ENCODE data around the gene C5orf24.
"Not testable (repeated sequence)": the region's sequence is repeated elsewhere in the genome, so short reads cannot be mapped to it uniquely, and the experiment has no call there.

The C5orf24 gene

GRCh38 chr5:134845852-134846640, at the start of gene C5orf24:
Gene C5orf24 (plus strand): TSS chr5:134845968. CDS start chr5:134854901, 8,933 bp downstream.
- peak; percentile 83 to 84 for DNase-seq (ENCODE audit: low read depth in 2 of 2)

DNA sequence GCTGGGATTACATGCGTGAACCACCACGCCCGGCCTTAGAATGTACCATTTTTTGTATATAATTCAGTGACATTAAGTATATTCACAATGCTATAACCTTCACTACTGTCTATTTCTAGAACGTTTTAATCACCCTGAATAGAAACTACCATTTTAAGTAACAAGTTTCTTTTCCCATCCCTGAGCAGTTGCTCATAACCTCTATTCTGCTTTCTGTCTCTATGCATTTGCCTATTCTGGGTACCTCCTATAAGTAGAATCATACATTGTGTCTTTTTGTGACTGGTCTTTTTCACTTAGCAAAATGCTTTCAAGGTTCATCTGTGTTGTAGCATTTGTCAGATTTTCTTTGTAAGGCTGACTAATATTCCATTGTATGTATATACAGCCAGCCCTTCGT, 47.3 kb upstream of the C5orf24 start:
- no peak for DNase-seq (ENCODE audit: low read depth in 2 of 2)

DNA sequence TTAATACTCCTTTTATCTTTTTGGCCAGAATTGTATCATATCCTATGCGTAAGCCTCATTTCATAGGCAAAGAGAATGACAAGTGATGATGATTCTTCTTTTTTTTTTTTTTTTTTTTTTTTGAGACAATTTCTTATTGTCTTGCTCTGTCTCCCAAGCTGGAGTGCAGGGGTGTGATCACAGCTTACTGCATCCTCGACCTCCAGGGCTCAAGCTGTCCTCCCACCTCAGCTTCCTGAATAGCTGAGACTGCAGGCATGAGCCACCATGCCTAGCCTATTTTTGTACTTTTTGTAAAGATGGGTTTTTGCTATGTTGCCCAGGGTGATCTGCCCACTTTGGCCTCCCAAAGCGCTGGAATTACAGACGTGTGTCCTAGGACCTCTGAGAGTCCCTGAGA, 41.9 kb upstream of the C5orf24 start:
- no peak for DNase-seq (ENCODE audit: low read depth in 2 of 2)

DNA sequence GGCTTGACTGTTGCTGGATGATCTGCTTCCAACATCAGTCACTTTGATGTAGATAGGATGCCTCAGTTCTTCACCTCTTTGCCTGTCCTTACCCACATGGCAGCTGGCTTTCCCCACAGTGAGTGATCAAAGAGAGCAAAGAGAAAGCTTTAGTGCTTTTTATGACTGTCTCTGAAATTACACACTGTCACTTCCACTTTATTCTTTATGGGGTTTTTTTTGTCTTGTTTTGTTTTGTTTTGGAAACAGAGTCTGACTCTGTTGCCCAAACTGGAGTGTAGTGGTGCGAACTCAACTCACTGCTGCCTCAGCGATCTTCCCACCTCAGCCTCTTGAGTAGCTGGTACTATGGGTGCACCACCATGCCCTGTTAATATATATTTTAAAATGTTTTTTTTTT, 32.4 kb upstream of the C5orf24 start:
- no peak for DNase-seq (ENCODE audit: low read depth in 2 of 2)

DNA sequence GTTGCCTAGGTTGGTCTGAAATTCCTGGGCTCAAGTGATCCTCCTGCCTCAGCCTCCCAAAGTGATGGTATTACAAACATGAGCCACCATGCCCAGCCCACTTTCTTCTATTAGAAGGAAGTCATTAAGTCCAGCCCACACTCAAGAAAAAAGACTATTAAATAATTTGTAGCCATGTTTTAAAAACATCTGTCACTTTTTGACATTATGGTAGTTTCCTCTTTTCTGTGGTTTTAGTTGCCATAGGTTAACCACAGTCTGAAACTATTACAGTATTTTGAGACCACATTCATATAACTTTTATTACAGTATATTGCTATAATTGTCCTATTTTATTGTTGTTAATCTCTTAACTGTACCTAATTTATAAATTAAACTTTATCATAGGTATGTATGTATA, 31.9 kb upstream of the C5orf24 start:
- DNase-seq (ENCODE audit: low read depth in 2 of 2) = no peak

DNA sequence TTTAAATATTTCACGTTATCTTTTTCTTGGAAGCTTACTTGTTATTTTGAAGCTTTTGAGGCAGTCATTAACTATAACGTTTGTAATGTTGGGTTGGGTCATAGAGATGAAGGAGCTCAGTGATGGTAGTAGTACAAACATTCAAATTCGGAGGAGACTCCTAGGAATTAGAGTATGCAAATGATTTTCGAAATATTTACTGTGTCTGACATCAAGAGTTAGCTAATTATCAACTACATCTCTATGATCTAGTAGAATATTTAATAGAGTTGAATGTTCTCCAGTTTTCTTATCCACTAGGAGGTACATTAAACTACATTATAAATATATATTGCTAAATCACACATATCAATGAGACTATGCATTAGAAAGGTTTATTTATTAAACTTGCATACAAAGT, 28.8 kb upstream of the C5orf24 start:
- no peak for DNase-seq (ENCODE audit: low read depth in 2 of 2)

- no peak for DNase-seq (ENCODE audit: low read depth in 2 of 2)
Measured at GRCh38 chr5:134818776-134819175, 27.0 kb upstream of the C5orf24 start.

DNA sequence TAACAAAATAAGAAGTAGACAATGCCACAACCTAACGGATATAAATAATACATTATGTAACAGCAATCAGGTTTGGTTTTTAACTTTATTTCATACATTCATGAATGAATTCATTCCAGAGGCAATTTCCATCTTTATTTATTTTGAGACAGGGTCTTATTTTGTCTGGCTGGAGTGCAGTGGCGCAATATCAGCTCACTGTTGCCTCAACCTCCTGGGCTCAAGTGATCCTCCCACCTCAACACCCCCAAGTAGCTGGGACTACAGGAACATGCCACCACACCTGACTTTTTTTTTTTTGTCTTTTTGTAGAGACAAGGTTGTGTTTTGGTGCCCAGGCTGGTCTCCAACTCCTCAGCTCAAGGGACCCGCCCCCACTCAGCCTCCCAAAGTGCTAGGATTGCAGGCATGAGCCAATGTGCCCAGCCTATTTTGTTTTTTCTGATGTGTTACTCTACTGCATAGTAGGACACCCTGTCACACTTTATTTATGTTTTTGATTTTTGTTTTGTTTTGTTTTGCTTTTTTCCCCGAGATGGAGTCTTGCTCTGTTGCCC, 26.3 kb upstream of the C5orf24 start:
- no peak for DNase-seq (ENCODE audit: low read depth in 2 of 2)

- no peak for DNase-seq (ENCODE audit: low read depth in 2 of 2)
Measured at GRCh38 chr5:134821841-134822240, 23.9 kb upstream of the C5orf24 start.

- no peak for DNase-seq (ENCODE audit: low read depth in 2 of 2)
Measured at GRCh38 chr5:134824681-134825080, 21.1 kb upstream of the C5orf24 start.

DNA sequence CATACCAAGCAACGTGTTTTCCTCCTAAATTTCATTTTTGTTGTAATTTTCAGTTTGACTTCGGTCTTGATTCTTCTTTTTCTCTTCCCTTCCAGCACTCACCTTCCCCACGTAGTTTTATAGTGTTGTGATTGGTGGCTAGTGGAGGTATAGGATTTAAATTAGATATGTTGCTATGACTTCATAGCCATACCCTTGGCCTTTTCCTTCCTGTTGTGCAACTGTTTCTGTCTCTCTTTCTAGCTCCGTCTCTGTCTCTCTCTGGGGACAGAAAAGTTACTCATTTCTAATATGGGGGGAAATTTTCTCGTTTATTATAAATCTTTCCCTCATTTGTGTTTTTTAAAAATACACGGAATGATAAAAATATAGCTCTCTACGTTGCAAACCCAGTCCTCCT, 20.6 kb upstream of the C5orf24 start:
- DNase-seq (ENCODE audit: low read depth in 2 of 2) = no peak

DNA sequence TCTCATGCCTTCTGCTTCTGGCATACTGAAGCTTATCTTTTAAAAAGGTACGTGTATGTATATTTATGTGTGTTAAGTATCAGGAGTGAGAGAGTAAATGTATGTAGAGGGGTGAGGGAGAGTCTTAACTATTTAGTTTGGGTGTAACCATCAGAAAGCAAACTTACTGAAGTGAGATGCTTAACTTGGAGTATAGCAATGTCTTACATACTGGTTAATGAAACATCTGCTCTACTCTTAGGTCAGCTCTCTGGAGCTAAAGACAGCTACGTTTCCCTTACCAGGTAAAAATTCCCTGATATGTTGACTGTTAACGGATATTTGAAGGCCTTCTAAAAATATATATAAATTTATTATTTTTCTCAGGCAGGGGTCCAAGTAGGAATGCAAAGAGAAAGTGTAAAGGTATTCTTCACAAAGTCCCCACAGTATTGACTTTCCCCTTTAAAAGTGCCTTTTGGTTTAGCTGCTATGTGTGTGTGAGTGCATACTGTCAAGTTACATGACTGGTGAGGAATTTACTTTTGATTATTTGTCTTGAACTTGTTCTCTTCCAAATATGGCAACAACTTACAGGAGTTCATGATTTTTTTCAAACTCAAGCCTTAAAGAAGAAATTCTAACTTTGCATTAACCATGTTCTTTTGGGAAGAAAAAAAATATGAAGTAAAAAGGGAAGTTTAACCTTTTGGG, 12.3 kb upstream of the C5orf24 start:
- no peak for DNase-seq (ENCODE audit: low read depth in 2 of 2)

DNA sequence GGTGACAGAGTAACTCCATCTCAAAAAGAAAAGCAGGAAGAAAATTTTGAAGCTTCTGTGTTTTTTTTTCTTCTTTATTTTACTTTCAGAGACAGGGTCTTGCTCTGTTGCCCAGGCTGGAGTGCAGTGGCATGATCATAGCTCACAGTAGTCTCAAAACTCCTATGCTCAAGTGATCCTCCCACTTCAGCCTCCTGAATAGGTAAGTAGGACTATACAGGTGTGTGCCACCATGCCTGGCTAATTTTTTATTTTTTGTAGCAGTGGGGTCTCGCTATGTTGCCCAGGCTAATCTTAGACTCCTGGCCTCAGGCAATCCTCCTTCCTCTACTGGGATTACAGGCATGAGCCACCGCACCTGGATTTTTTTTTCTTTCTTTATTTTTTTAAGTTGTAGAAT, 10.1 kb upstream of the C5orf24 start:
- no peak for DNase-seq (ENCODE audit: low read depth in 2 of 2)

GRCh38 chr5:134837530-134838181, 8.1 kb upstream of the C5orf24 start:
- DNase-seq (ENCODE audit: low read depth in 2 of 2) = no peak

GRCh38 chr5:134838361-134838760, 7.4 kb upstream of the C5orf24 start:
- DNase-seq (ENCODE audit: low read depth in 2 of 2) = not testable (repeated sequence)

GRCh38 chr5:134840811-134841210, 5.0 kb upstream of the C5orf24 start:
- DNase-seq (ENCODE audit: low read depth in 2 of 2) = no peak

GRCh38 chr5:134844252-134844651, 1.5 kb upstream of the C5orf24 start:
- DNase-seq (ENCODE audit: low read depth in 2 of 2) = no peak

- no peak for DNase-seq (ENCODE audit: low read depth in 2 of 2)
Measured at GRCh38 chr5:134845335-134845851, 375 bp upstream of the C5orf24 start.

GRCh38 chr5:134846641-134846960, 833 bp downstream of the C5orf24 start:
- peak in 1 of 2 donors; percentile 18 for DNase-seq (ENCODE audit: low read depth in 2 of 2)

- DNase-seq (ENCODE audit: low read depth in 2 of 2) = not testable (repeated sequence)
Measured at GRCh38 chr5:134849434-134849933, 3.7 kb downstream of the C5orf24 start.

DNA sequence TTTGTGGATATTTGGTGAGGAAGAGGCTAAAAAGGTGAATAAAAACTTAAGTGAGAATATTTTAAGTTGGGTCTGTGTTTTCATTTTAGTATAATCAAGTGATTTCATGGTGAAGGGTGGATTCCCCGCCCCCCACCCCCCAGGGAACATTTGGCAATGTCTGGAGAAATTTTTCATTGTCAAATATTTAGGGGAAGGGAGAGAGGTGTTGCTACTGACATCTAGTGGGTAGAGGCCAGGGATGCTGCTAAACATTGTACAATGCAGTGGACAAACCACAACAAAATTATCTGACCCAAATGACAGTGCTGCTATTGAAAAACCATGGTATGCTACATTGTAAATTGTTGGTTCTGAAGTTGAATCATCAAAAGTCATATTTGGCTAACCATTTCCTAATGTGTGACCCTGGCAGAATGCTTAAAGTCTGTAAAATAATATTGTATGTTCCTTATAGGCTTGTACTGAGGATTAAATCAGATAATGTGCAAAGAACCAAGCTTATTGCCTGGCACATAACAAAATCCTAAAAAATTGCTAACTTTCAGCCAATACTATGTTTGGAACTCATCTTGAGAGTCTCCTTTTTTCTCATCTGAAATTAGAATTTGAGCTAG, 5.6 kb downstream of the C5orf24 start:
- no peak for DNase-seq (ENCODE audit: low read depth in 2 of 2)

DNA sequence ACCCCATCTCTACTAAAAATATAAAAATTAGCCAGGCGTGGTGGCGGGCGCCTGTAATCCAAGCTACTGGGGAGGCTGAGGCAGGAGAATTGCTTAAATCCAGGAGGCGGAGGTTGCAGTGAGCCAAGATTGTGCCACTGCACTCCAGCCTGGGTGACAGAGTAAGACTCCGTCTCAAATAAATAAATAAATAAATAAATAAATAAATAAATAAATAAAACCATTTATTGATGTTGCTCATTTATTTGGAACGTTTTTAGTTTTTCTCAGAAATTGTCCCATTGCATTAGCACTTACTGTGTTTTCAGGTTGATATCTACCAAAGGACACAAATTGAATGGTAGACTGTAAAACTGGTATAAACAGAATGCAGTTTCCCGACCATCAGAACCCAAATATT, 10.7 kb downstream of the C5orf24 start:
- not testable (repeated sequence) for DNase-seq (ENCODE audit: low read depth in 2 of 2)

Data from activated CD4-positive, alpha-beta T cell treated with anti-CD3 and anti-CD28 coated beads for 24 hours (primary cell).